DND-41 (cell line): ENCODE measurements around the gene NEU2.

Experiments
- EZH2 ChIP-seq: IDR thresholded peaks from 3 replicates; pipeline ENCODE4 v1.6.1; 2012; ENCODE audit warnings: borderline replicate concordance, low read depth, mild to moderate bottlenecking, moderate library complexity, low read length, inconsistent platforms; ENCODE audit not compliant: severe bottlenecking
- TF ChIP-seq, protein P1 (sequence below): IDR thresholded peaks from 2 replicates; pipeline ENCODE4 v1.5.1; 2012; ENCODE audit warnings: borderline replicate concordance, low read length, moderate library complexity, mild to moderate bottlenecking; ENCODE audit not compliant: poor library complexity, severe bottlenecking; ENCODE audit errors: extremely low read depth

DNA sequence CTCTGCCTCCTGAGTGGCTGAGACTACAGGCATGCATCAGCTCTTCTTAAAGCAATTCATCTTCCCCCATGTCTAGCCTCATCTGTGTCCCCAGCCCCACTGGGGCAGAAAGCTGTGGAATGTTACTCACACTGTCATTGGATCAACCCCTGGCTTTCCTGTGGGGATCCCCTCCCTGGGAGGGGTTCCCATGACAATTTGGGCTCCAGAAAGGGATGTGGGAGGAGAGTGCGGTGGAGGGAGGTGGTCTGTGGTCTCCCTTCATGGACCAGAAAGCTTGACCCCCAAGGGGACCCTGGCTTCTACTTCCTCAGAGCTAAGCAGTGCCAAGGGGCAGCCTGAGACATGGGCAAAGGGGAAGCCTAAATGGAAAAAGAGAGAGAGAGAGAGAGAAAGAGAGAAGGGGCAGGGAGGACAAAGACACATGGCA is 20.8 kb upstream of the NEU2 start:
- TF ChIP-seq, protein P1, sequence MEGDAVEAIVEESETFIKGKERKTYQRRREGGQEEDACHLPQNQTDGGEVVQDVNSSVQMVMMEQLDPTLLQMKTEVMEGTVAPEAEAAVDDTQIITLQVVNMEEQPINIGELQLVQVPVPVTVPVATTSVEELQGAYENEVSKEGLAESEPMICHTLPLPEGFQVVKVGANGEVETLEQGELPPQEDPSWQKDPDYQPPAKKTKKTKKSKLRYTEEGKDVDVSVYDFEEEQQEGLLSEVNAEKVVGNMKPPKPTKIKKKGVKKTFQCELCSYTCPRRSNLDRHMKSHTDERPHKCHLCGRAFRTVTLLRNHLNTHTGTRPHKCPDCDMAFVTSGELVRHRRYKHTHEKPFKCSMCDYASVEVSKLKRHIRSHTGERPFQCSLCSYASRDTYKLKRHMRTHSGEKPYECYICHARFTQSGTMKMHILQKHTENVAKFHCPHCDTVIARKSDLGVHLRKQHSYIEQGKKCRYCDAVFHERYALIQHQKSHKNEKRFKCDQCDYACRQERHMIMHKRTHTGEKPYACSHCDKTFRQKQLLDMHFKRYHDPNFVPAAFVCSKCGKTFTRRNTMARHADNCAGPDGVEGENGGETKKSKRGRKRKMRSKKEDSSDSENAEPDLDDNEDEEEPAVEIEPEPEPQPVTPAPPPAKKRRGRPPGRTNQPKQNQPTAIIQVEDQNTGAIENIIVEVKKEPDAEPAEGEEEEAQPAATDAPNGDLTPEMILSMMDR, result no peak
- TF ChIP-seq EZH2, result no peak
